HepG2 (cell line): ENCODE measurements around the gene ACBD5. TPM values are rescaled to one million over a fixed set of nuclear protein-coding genes. Genes with fewer than 3 reads are reported as not detected.

Experiments used
- ATAC-seq: fragments of 200-7000 bp; cut with Tn5 transposase; 3 replicates; pipeline ENCODE4 v1.9.1; 2020; ENCODE audit warnings: mild to moderate bottlenecking, moderate library complexity
- BruUV-seq: library from RNA; stranded (reverse); fragments of 400-500 nt; replicated peaks from 2 replicates; lab custom pipeline; 2021; lab: Mats Ljungman, UMichigan
- CTCF ChIA-PET: fragments of 300-600 bp; formaldehyde crosslinking; extraction: SDS; loops from one replicate; lab custom pipeline; 2021; ENCODE audit warnings: low total read pairs, inconsistent platforms, low intra/inter-chr PET ratio; lab: Yijun Ruan, JAX
- POLR2A ChIA-PET: fragments of 350-600 bp; sonication (Branson Sonifier 250); formaldehyde crosslinking; loops from one replicate; lab custom pipeline; 2020; ENCODE audit warnings: antibody characterized with exemption, inconsistent platforms; lab: Yijun Ruan, JAX
- DNase-seq: peaks from one replicate; pipeline ENCODE4 v3.0.0-alpha.2; 2015; ENCODE audit warnings: low spot score
- FAIRE-seq: peaks from 3 replicates; lab custom pipeline; 2011; peaks lifted over from hg19 to GRCh38; lab: Jason Lieb, UNC
- H2AFZ ChIP-seq: one replicate; pipeline ENCODE4 v1.6.1; 2011; ENCODE audit warnings: low read length, inconsistent platforms
- H3K27ac ChIP-seq: fragments of 300-600 bp; 3 replicates; pipeline ENCODE4 v1.8.0; 2011; ENCODE audit warnings: mixed run types, mild to moderate bottlenecking, mixed read lengths, low read length, inconsistent platforms; ENCODE audit not compliant: insufficient read depth; ENCODE audit errors: extremely low read length
- H3K27me3 ChIP-seq, 2 experiments: fragments of 200-600 bp in 1 of 2; 2 replicates in 1 of 2; 3 replicates in 1 of 2; pipeline versions ENCODE4 v1.6.0 to v1.8.0; 2011; ENCODE audit warnings: low read length in 2 of 2, mild to moderate bottlenecking in 2 of 2, moderate library complexity in 2 of 2, inconsistent platforms in 1 of 2; ENCODE audit not compliant: insufficient read depth in 2 of 2, control insufficient read depth in 1 of 2
- H3K36me3 ChIP-seq, 2 experiments: fragments of 200-600 bp in 1 of 2; replicated peaks in 1 of 2; 2 replicates in 1 of 2; 3 replicates in 1 of 2; pipeline versions ENCODE4 v1.5.1 to v1.8.0; 2011; ENCODE audit warnings: low read length in 2 of 2, inconsistent platforms in 1 of 2; ENCODE audit not compliant: insufficient read depth in 2 of 2, control insufficient read depth in 1 of 2
- H3K4me1 ChIP-seq: 2 replicates; pipeline ENCODE4 v1.5.1; 2012; ENCODE audit warnings: low read length, inconsistent platforms; ENCODE audit not compliant: insufficient read depth
- H3K4me2 ChIP-seq: 2 replicates; pipeline ENCODE4 v1.6.0; 2011; ENCODE audit warnings: low read depth, low read length, inconsistent platforms
- H3K4me3 ChIP-seq, 3 experiments: fragments of 200-600 bp in 1 of 3; sonication (generic), shearing (Covaris generic) in 1 of 3; replicated peaks in 1 of 3; 2 replicates each; pipeline ENCODE4 v1.5.1; 2011 to 2016; ENCODE audit warnings: low read length in 3 of 3, inconsistent platforms in 2 of 3, low read depth in 2 of 3, mild to moderate bottlenecking in 2 of 3, control low read depth in 1 of 3, mixed read lengths in 1 of 3; ENCODE audit not compliant: insufficient read depth in 1 of 3
- H3K79me2 ChIP-seq: one replicate; pipeline ENCODE4 v1.6.1; 2011; ENCODE audit warnings: low read length, inconsistent platforms; ENCODE audit not compliant: insufficient read depth
- H3K9ac ChIP-seq: 2 replicates; pipeline ENCODE4 v1.6.0; 2011; ENCODE audit warnings: mild to moderate bottlenecking, low read depth, low read length, inconsistent platforms; ENCODE audit not compliant: insufficient read depth
- H3K9me3 ChIP-seq: 2 replicates; pipeline ENCODE4 v1.5.1; 2012; ENCODE audit warnings: mild to moderate bottlenecking, low read length
- H4K20me1 ChIP-seq: 2 replicates; pipeline ENCODE4 v1.6.0; 2011; ENCODE audit warnings: inconsistent platforms, mild to moderate bottlenecking, low read length, moderate library complexity; ENCODE audit not compliant: insufficient read depth
- CBX1 ChIP-seq: IDR thresholded peaks from one replicate; pipeline ENCODE4 v1.6.1; 2016; ENCODE audit warnings: antibody characterized with exemption, low read depth
- CCDC6 ChIP-seq: sonication (generic); formaldehyde crosslinking; IDR thresholded peaks from 2 replicates; pipeline ENCODE4 v1.8.1; 2022; ENCODE audit warnings: mild to moderate bottlenecking, missing genetic modification reagents, moderate library complexity
- CSRNP1 ChIP-seq: sonication (generic); formaldehyde crosslinking; IDR thresholded peaks from 2 replicates; pipeline ENCODE4 v1.8.1; 2023; ENCODE audit warnings: mild to moderate bottlenecking, missing genetic modification reagents
- HMGA1 ChIP-seq: sonication (generic); formaldehyde crosslinking; conservative IDR thresholded peaks from 2 replicates; pipeline ENCODE4 v1.4.0; 2020; ENCODE audit warnings: missing genetic modification reagents
- LBX2 ChIP-seq: sonication (generic); formaldehyde crosslinking; IDR thresholded peaks from 2 replicates; pipeline ENCODE4 v1.5.0; 2020; ENCODE audit warnings: missing genetic modification reagents, mild to moderate bottlenecking, borderline replicate concordance
- LRRFIP1 ChIP-seq: sonication (generic); formaldehyde crosslinking; conservative IDR thresholded peaks from 2 replicates; pipeline ENCODE4 v1.4.0; 2020; ENCODE audit warnings: missing genetic modification reagents
- MAFK ChIP-seq, 2 experiments: IDR thresholded peaks in 1 of 2; conservative IDR thresholded peaks in 1 of 2; 2 replicates each; pipeline ENCODE4 v1.6.1; 2011; ENCODE audit warnings: improper control_type of control experiment in 2 of 2, low read length in 2 of 2
- MBD4 ChIP-seq: IDR thresholded peaks from 2 replicates; pipeline ENCODE4 v1.6.1; 2012; ENCODE audit warnings: low read length, inconsistent platforms, borderline replicate concordance
- MED1 ChIP-seq: sonication (generic); formaldehyde crosslinking; IDR thresholded peaks from 2 replicates; pipeline ENCODE4 v1.4.0; 2020; ENCODE audit warnings: missing genetic modification reagents
- NCOA5 ChIP-seq: sonication (generic); formaldehyde crosslinking; IDR thresholded peaks from 2 replicates; pipeline ENCODE4 v1.4.0; 2020; ENCODE audit warnings: missing genetic modification reagents
- ZNF207 ChIP-seq: fragments of 450-650 bp; IDR thresholded peaks from 2 replicates; pipeline ENCODE4 v1.6.1; 2016; ENCODE audit warnings: antibody characterized with exemption, borderline replicate concordance
- ZNF3 ChIP-seq: IDR thresholded peaks from 2 replicates; pipeline ENCODE4 v1.7.0; 2017; ENCODE audit warnings: inconsistent platforms
- ZNF33A ChIP-seq: sonication (generic); formaldehyde crosslinking; IDR thresholded peaks from 2 replicates; pipeline ENCODE4 v1.5.1; 2020; ENCODE audit warnings: missing genetic modification reagents, mild to moderate bottlenecking, moderate library complexity, borderline replicate concordance
- ZNF569 ChIP-seq: sonication (generic); formaldehyde crosslinking; IDR thresholded peaks from 2 replicates; pipeline ENCODE4 v1.5.0; 2020; ENCODE audit warnings: mild to moderate bottlenecking, missing genetic modification reagents, moderate library complexity, borderline replicate concordance
- WGBS: methylation state at CpG from one replicate; pipeline ENCODE4 v1.1.6; 2017; ENCODE audit warnings: low lambda C conversion rate; 5-methylcytosine and 5-hydroxymethylcytosine counted together
- in situ Hi-C: cut with HindIII; loops from 2 replicates; pipeline ENCODE4 v1.10.0; 2017; ENCODE audit warnings: low pct_unique_long_range_greater_than_20kb; ENCODE audit not compliant: extremely low pct_ligation_motif_present
- intact Hi-C: fragments of 100-400 bp; cut with micrococcal nuclease; formaldehyde crosslinking; loops from one replicate; pipeline ENCODE4 v1.10.0; 2022; ENCODE audit not compliant: unreplicated experiment
- polyA plus RNA-seq, 8 experiments: library from polyadenylated mRNA; depleted of rRNA in 3 of 8; stranded (reverse) in 7 of 8; unstranded in 1 of 8; fragments of >200 nt; fragmentation: Illumina TruSeq in 4 of 8; extraction: Trizol in 4 of 8; gene quantifications; 2 replicates each; pipeline versions ENCODE4 v1.2.1 to v1.2.3, GENCODE V29; 2011 to 2016; ENCODE audit warnings: low read depth in 4 of 8, missing spikeins in 1 of 8, mixed read lengths in 1 of 8; ENCODE audit not compliant: insufficient read depth in 1 of 8
- total RNA-seq, 5 experiments: library from RNA; depleted of rRNA; stranded (reverse); fragments of >200 nt; fragmentation: Illumina TruSeq; extraction: Trizol; gene quantifications; 2 replicates each; pipeline ENCODE4 v1.2.3, GENCODE V29; 2016; ENCODE audit warnings: low read depth in 1 of 5
- TF ChIP-seq, protein P1 (sequence below): sonication (generic); formaldehyde crosslinking; IDR thresholded peaks from 2 replicates; pipeline ENCODE4 v1.4.0; 2020; ENCODE audit warnings: missing genetic modification reagents
- TF ChIP-seq, protein P2 (sequence below): sonication (generic); formaldehyde crosslinking; conservative IDR thresholded peaks from 2 replicates; pipeline ENCODE4 v1.8.1; 2023; ENCODE audit warnings: missing genetic modification reagents

The ACBD5 gene
- total and polyA plus RNA-seq, 2 of the 13 experiments (the other 11 are each of a cell fraction or from before 2014, with no cell fraction given): 10.3 to 14.8 TPM

DNA sequence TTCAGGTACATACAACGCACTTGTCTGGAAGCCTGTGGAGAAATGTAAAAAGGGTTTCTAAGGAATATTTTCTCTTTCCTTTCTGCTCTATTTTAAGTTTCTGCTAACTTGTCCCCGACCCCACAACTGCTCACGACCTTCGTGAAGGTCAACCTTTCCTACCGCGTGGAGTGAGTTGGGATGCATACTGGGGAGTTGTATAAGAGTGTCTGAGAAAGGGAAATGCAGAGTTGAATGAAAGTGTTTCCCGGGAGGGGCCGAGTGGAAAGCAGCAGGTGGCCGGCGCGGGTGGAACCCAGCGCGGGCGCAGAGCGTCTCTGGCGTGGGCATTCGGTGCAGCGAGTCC is 17.9 kb upstream of the ACBD5 start:
- 0 out of 2 replicates have a peak overlapping the region, but pooled peaks have one; percentile 14 for H3K9ac ChIP-seq
- peak overlapping the region; percentile 74 for H3K4me2 ChIP-seq
- H2AFZ ChIP-seq: no peak overlapping the region
- ChIA-PET CTCF (no interaction called here), POLR2A (interaction anchor here (1.2 kb wide), 1 partner anchor 16 kb away, joined by 3 read pairs; no protein-coding TSS in a partner anchor)
- no peaks in the 10 kb centered on the region for H3K36me3 ChIP-seq
- no peaks in the 10 kb centered on the region for H3K9me3 ChIP-seq
- intact Hi-C loops: no loop called here
- no peaks in the 10 kb centered on the region for H3K79me2 ChIP-seq
- H3K27me3 ChIP-seq: peaks cover 4 to 32% of the 10 kb centered on the region in 2 experiments
- in situ Hi-C loops: no loop called here
- 12% methylated on average over 18 of the region's 18 CpGs for whole genome bisulfite sequencing
- DNase-seq (no peak), FAIRE-seq (no peak), ATAC-seq (no peak)
- TF ChIP-seq, protein P1, sequence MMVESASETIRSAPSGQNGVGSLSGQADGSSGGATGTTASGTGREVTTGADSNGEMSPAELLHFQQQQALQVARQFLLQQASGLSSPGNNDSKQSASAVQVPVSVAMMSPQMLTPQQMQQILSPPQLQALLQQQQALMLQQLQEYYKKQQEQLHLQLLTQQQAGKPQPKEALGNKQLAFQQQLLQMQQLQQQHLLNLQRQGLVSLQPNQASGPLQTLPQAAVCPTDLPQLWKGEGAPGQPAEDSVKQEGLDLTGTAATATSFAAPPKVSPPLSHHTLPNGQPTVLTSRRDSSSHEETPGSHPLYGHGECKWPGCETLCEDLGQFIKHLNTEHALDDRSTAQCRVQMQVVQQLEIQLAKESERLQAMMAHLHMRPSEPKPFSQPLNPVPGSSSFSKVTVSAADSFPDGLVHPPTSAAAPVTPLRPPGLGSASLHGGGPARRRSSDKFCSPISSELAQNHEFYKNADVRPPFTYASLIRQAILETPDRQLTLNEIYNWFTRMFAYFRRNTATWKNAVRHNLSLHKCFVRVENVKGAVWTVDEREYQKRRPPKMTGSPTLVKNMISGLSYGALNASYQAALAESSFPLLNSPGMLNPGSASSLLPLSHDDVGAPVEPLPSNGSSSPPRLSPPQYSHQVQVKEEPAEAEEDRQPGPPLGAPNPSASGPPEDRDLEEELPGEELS (CRISPR knock-in tag): no peak
- TF ChIP-seq, protein P2, sequence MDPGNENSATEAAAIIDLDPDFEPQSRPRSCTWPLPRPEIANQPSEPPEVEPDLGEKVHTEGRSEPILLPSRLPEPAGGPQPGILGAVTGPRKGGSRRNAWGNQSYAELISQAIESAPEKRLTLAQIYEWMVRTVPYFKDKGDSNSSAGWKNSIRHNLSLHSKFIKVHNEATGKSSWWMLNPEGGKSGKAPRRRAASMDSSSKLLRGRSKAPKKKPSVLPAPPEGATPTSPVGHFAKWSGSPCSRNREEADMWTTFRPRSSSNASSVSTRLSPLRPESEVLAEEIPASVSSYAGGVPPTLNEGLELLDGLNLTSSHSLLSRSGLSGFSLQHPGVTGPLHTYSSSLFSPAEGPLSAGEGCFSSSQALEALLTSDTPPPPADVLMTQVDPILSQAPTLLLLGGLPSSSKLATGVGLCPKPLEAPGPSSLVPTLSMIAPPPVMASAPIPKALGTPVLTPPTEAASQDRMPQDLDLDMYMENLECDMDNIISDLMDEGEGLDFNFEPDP: no peak
- no peak for TF ChIP-seq MED1 (CRISPR knock-in tag)
- no peak for TF ChIP-seq ZNF33A
- TF ChIP-seq LBX2 (CRISPR knock-in tag): no peak
- TF ChIP-seq HMGA1: no peak
- TF ChIP-seq CSRNP1 (CRISPR knock-in tag): no peak
- TF ChIP-seq CBX1: no peak
- no peak for TF ChIP-seq MBD4
- no peak for TF ChIP-seq ZNF569
- no peak for TF ChIP-seq CCDC6 (CRISPR knock-in tag)
- no peak for TF ChIP-seq MAFK (conservative IDR thresholded peaks at IDR 0.05 in 1 of 2, IDR thresholded peaks at IDR 0.05 in 1 of 2; ENCODE audit: low read length in 2 of 2)
- no peak for TF ChIP-seq NCOA5 (CRISPR knock-in tag)
- TF ChIP-seq ZNF3 (CRISPR knock-in tag): no peak
- no peak for TF ChIP-seq ZNF207
- no peak for TF ChIP-seq LRRFIP1 (CRISPR knock-in tag)
- H3K4me3 ChIP-seq: peak overlapping the region; percentile 45 to 66 (median 46); a peak in 4 of 6 replicates
- no TSS peak for BruUV-seq
- no peaks in the 10 kb centered on the region for H4K20me1 ChIP-seq
- no peak overlapping the region for H3K27ac ChIP-seq
- peaks cover 9% of the 10 kb centered on the region; the same call in 1 of the 2 replicates for H3K4me1 ChIP-seq
